IMR-90 (cell line): Measurements from ENCODE around the gene LTB4R. TPM values are rescaled to one million over a fixed set of nuclear protein-coding genes. Genes with fewer than 3 reads are reported as not detected.

Source experiments
- ATAC-seq: fragments of 200-7000 bp; cut with Tn5 transposase; 2 replicates; pipeline ENCODE4 v1.9.1; 2020; ENCODE audit warnings: low read depth, mild to moderate bottlenecking, moderate library complexity
- BruUV-seq: library from RNA; stranded (reverse); fragments of 400-500 nt; replicated peaks from 2 replicates; lab custom pipeline; 2021; lab: Mats Ljungman, UMichigan
- CTCF ChIA-PET: fragments of 300-600 bp; formaldehyde crosslinking; extraction: SDS; loops from one replicate; lab custom pipeline; 2021; ENCODE audit warnings: antibody characterized with exemption; lab: Yijun Ruan, JAX
- POLR2A ChIA-PET: fragments of 300-600 bp; sonication (Branson Sonifier 250); formaldehyde crosslinking; loops from one replicate; lab custom pipeline; 2022; ENCODE audit warnings: antibody characterized with exemption; ENCODE audit not compliant: unreplicated experiment; lab: Charles Lee
- DNase-seq: peaks from one replicate; pipeline ENCODE4 v3.0.0; 2013
- H2AFZ ChIP-seq: replicated peaks from 2 replicates; pipeline ENCODE3; 2013; ENCODE audit warnings: low read length, mild to moderate bottlenecking; ENCODE audit not compliant: poor library complexity
- H2AK5ac ChIP-seq: 2 replicates; pipeline ENCODE4 v1.6.1; 2013; ENCODE audit warnings: low read depth, low read length, inconsistent platforms
- H2AK9ac ChIP-seq: replicated peaks from 2 replicates; pipeline ENCODE3; 2013; ENCODE audit warnings: mild to moderate bottlenecking, low read depth, low read length, moderate library complexity; ENCODE audit not compliant: poor library complexity
- H2BK120ac ChIP-seq: 2 replicates; pipeline ENCODE4 v1.6.1; 2013; ENCODE audit warnings: low read depth, low read length, inconsistent platforms
- H2BK15ac ChIP-seq: 3 replicates; pipeline ENCODE4 v1.6.1; 2013; ENCODE audit warnings: low read depth, low read length, inconsistent platforms
- H2BK20ac ChIP-seq: 2 replicates; pipeline ENCODE4 v1.6.1; 2013; ENCODE audit warnings: low read depth, mild to moderate bottlenecking, inconsistent platforms, low read length, moderate library complexity
- H2BK5ac ChIP-seq: 2 replicates; pipeline ENCODE4 v1.6.1; 2013; ENCODE audit warnings: mild to moderate bottlenecking, low read depth, low read length, inconsistent platforms; ENCODE audit not compliant: poor library complexity, severe bottlenecking
- H3K14ac ChIP-seq: replicated peaks from 2 replicates; pipeline ENCODE4 v1.6.1; 2013; ENCODE audit warnings: low read depth, low read length, inconsistent platforms
- H3K18ac ChIP-seq: 2 replicates; pipeline ENCODE4 v1.6.1; 2013; ENCODE audit warnings: low read depth, low read length, control low read depth
- H3K23ac ChIP-seq: 2 replicates; pipeline ENCODE4 v1.6.1; 2013; ENCODE audit warnings: low read depth, low read length, inconsistent platforms
- H3K27ac ChIP-seq: 2 replicates; pipeline ENCODE4 v1.5.1; 2013; ENCODE audit warnings: mild to moderate bottlenecking, control low read depth, low read length; ENCODE audit not compliant: insufficient read depth
- H3K27me3 ChIP-seq: 2 replicates; pipeline ENCODE4 v1.6.1; 2013; ENCODE audit warnings: low read length; ENCODE audit not compliant: control insufficient read depth, insufficient read depth
- H3K36me3 ChIP-seq: 2 replicates; pipeline ENCODE4 v1.6.1; 2013; ENCODE audit warnings: low read length, mixed read lengths; ENCODE audit not compliant: control insufficient read depth, insufficient read depth
- H3K4ac ChIP-seq: 2 replicates; pipeline ENCODE4 v1.6.1; 2013; ENCODE audit warnings: low read depth, low read length, inconsistent platforms
- H3K4me1 ChIP-seq: 2 replicates; pipeline ENCODE4 v1.6.1; 2013; ENCODE audit warnings: low read length, mixed read lengths; ENCODE audit not compliant: control insufficient read depth, insufficient read depth
- H3K4me2 ChIP-seq: 2 replicates; pipeline ENCODE4 v1.6.1; 2013; ENCODE audit warnings: low read depth, mild to moderate bottlenecking, control low read depth, low read length, moderate library complexity
- H3K4me3 ChIP-seq: 2 replicates; pipeline ENCODE4 v1.5.1; 2013; ENCODE audit warnings: low read depth, mild to moderate bottlenecking, control low read depth, low read length, moderate library complexity; ENCODE audit not compliant: insufficient read depth
- H3K56ac ChIP-seq: 2 replicates; pipeline ENCODE4 v1.6.1; 2013; ENCODE audit warnings: low read length, inconsistent platforms; ENCODE audit not compliant: insufficient read depth; ENCODE audit errors: extremely low read depth
- H3K79me1 ChIP-seq, 2 experiments: 2 replicates each; pipeline ENCODE4 v1.6.1; 2013; ENCODE audit warnings: low read length in 2 of 2, inconsistent platforms in 1 of 2, low read depth in 1 of 2
- H3K9ac ChIP-seq: 2 replicates; pipeline ENCODE4 v1.6.1; 2013; ENCODE audit warnings: low read depth, low read length, control low read depth
- H3K9me1 ChIP-seq: 2 replicates; pipeline ENCODE4 v1.6.1; 2013; ENCODE audit warnings: low read length, inconsistent platforms; ENCODE audit not compliant: insufficient read depth
- H3K9me3 ChIP-seq: 2 replicates; pipeline ENCODE4 v1.6.1; 2013; ENCODE audit warnings: low read length; ENCODE audit not compliant: control insufficient read depth, insufficient read depth
- H4K20me1 ChIP-seq: 2 replicates; pipeline ENCODE4 v1.6.1; 2013; ENCODE audit warnings: low read length, inconsistent platforms; ENCODE audit not compliant: insufficient read depth
- H4K5ac ChIP-seq: 2 replicates; pipeline ENCODE4 v1.6.1; 2013; ENCODE audit warnings: mild to moderate bottlenecking, low read depth, low read length, control low read depth
- H4K8ac ChIP-seq, 2 experiments: 2 replicates each; pipeline ENCODE4 v1.6.1; 2013; ENCODE audit warnings: low read depth in 2 of 2, low read length in 2 of 2, control low read depth in 1 of 2, inconsistent platforms in 1 of 2
- H4K91ac ChIP-seq: 2 replicates; pipeline ENCODE4 v1.6.1; 2013; ENCODE audit warnings: low read depth, low read length, inconsistent platforms; ENCODE audit not compliant: insufficient read depth
- BHLHE40 ChIP-seq: fragments of 150-350 bp; IDR thresholded peaks from 2 replicates; pipeline ENCODE4 v1.6.1; 2016; ENCODE audit warnings: mild to moderate bottlenecking, low read depth, low read length
- CEBPB ChIP-seq: IDR thresholded peaks from 2 replicates; pipeline ENCODE4 v1.6.1; 2012; ENCODE audit warnings: low read depth, low read length, improper control_type of control experiment
- ELK1 ChIP-seq: fragments of 150-350 bp; IDR thresholded peaks from 2 replicates; pipeline ENCODE4 v1.6.1; 2016; ENCODE audit warnings: low read depth, mild to moderate bottlenecking, low read length, moderate library complexity, borderline replicate concordance
- FOS ChIP-seq: fragments of 150-350 bp; IDR thresholded peaks from 2 replicates; pipeline ENCODE4 v1.6.1; 2016; ENCODE audit warnings: low read depth, low read length
- NFE2L2 ChIP-seq: fragments of 150-350 bp; IDR thresholded peaks from 2 replicates; pipeline ENCODE4 v1.6.1; 2016; ENCODE audit warnings: low read depth, mild to moderate bottlenecking, low read length
- POLR2A ChIP-seq: IDR thresholded peaks from 2 replicates; pipeline ENCODE4 v1.6.1; 2012; ENCODE audit warnings: mild to moderate bottlenecking, low read depth, low read length
- RAD21 ChIP-seq: IDR thresholded peaks from 2 replicates; pipeline ENCODE4 v1.6.1; 2012; ENCODE audit warnings: low read length, improper control_type of control experiment
- RCOR1 ChIP-seq: IDR thresholded peaks from 2 replicates; pipeline ENCODE4 v1.6.1; 2012; ENCODE audit warnings: mild to moderate bottlenecking, low read length, improper control_type of control experiment; ENCODE audit not compliant: insufficient replicate concordance
- USF2 ChIP-seq: fragments of 150-350 bp; IDR thresholded peaks from 2 replicates; pipeline ENCODE4 v1.6.1; 2017; ENCODE audit warnings: mild to moderate bottlenecking, antibody characterized with exemption, low read length, low read depth
- WGBS, 2 experiments: methylation state at CpG; one replicate each; pipeline versions ENCODE4 v1.1.5 to v1.1.7; 2013; ENCODE audit warnings: missing lambda C conversion rate in 2 of 2; ENCODE audit not compliant: insufficient read length in 1 of 2; ENCODE audit errors: extremely low coverage in 2 of 2; 5-methylcytosine and 5-hydroxymethylcytosine counted together
- dilution Hi-C: fragments of 300-500 bp; cut with HindIII; formaldehyde crosslinking; loops from one replicate; pipeline ENCODE4 v1.14.3; 2018; ENCODE audit warnings: low sequenced_read_pairs; ENCODE audit not compliant: unreplicated experiment
- in situ Hi-C: fragments of 300-500 bp; cut with MboI; formaldehyde crosslinking; loops from 3 replicates; pipeline ENCODE4 v1.14.3; 2019; ENCODE audit warnings: low sequenced_read_pairs, inconsistent platforms, mixed read lengths
- intact Hi-C: fragments of 100-400 bp; cut with micrococcal nuclease; formaldehyde crosslinking; loops from 2 replicates; pipeline ENCODE4 v1.10.0; 2022
- polyA plus RNA-seq, 3 experiments: library from polyadenylated mRNA; depleted of rRNA; stranded (reverse); fragments of >200 nt; gene quantifications; 2 replicates each; pipeline ENCODE4 v1.2.3, GENCODE V29; 2012; ENCODE audit warnings: low replicate concordance in 1 of 3
- total RNA-seq: library from RNA; depleted of rRNA; stranded (reverse); fragments of >200 nt; gene quantifications from 2 replicates; pipeline ENCODE4 v1.2.3, GENCODE V29; 2012

The LTB4R gene
- total and polyA plus RNA-seq, 2 of the 4 experiments (the other 2 are of a cell fraction): 0.18 to 2.3 TPM

- Histone ChIP-seq H3K9me1 (no peaks in the 10 kb centered on the region; the same call in 1 of the 2 replicates), H3K9me3 (no peaks in the 10 kb centered on the region), H3K56ac (no peak overlapping the region), H3K4me1 (no peaks in the 10 kb centered on the region), H3K27me3 (no peaks in the 10 kb centered on the region), H3K9ac (no peak overlapping the region), H4K8ac (no peak overlapping the region), H3K23ac (no peak overlapping the region), H4K5ac (no peak overlapping the region), H3K27ac (no peak overlapping the region), H2BK15ac (no peak overlapping the region), H2BK5ac (no peak overlapping the region), H3K4ac (no peak overlapping the region), H2AK5ac (no peak overlapping the region), H3K18ac (no peak overlapping the region), H2AFZ (no peak overlapping the region), H4K20me1 (no peaks in the 10 kb centered on the region; the same call in 1 of the 2 replicates), H4K91ac (no peak overlapping the region), H3K4me2 (no peak overlapping the region), H3K14ac (no peak overlapping the region), H3K79me1 (no peaks in the 10 kb centered on the region; a peak in 1 of 4 replicates), H2BK120ac (no peak overlapping the region), H2BK20ac (no peak overlapping the region), H2AK9ac (no peak overlapping the region), H3K4me3 (no peak overlapping the region), H3K36me3 (peaks cover 24% of the 10 kb centered on the region)
- intact Hi-C loops: loop anchor here (10.0 kb wide), 1 partner anchor 305 kb away; the partner anchor contains the start of gene DHRS4L2
- DNase-seq: no peak
- in situ Hi-C loops: no loop called here
- dilution Hi-C loops: no loop called here
- no peak for ATAC-seq
- POLR2A ChIA-PET: interaction anchor here (0.7 kb wide), 1 partner anchor 47 kb away, joined by 4 read pairs; the partner anchor contains the start of gene TINF2
- TF ChIP-seq CEBPB: no peak
- TF ChIP-seq BHLHE40: no peak
- no peak for TF ChIP-seq NFE2L2
- TF ChIP-seq FOS: no peak
- no peak for TF ChIP-seq POLR2A
- no peak for TF ChIP-seq USF2
- TF ChIP-seq ELK1: no peak
- TF ChIP-seq RCOR1: no peak
- no peak for TF ChIP-seq RAD21
- WGBS, 2 experiments: 0% methylated on average over 1 of the region's 6 CpGs; no CpG with 5 or more reads in 1 of the 2 experiments
- no TSS peak for BruUV-seq
- CTCF ChIA-PET: interaction anchor here (1.3 kb wide), 1 partner anchor 47 kb away, joined by 4 read pairs; the partner anchor contains the start of gene TINF2
Measured at GRCh38 chr14:24289649-24290280, 21.5 kb upstream of the LTB4R start.
